Middle frontal gyrus (tissue), 1 donor: Measurements from ENCODE around the gene AIM2.
"Not testable (repeated sequence)": the region's sequence is repeated elsewhere in the genome, so short reads cannot be mapped to it uniquely, and the experiment has no call there.

Experiments
- DNase-seq: peaks from one replicate; pipeline ENCODE4 v3.0.0-alpha.2; 2015; ENCODE audit warnings: low spot score; ENCODE audit errors: extremely low spot score

AIM2 gene

DNA sequence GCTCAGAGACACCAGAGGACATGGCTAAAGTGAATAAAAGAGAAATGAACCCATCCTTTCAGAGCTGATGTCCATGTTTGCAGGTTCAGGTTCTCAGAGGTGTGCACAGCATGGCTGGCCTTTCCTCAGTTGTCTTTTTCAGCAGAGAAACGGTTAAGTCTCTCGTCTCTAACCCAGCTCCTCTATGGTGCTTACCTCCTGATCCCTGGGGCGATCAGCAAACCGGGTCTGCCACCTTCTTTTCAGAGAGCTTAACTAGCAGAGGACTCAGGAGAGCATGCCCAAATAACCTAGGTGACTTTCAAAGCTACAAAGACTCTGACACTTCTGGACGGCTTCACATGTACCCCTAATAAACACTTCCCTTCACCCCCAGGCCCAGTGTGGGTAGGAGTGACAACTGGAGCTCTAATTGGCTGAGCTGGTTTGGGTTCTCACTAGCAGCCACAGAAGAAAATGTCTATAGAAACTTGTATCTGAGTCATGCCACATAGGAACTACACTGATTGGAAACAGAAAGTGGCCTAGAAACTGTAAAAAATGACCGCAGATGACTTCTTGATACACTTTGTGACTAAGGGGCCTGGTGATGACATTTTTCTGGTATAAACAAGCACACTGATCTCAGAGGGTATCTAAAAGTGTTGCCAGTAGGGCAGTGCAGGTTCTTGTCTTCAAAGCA, at the start of gene AIM2:
AIM2 (minus strand) TSS at position 329 of the 682 bp plus-strand sequence. CDS start 3,267 bp downstream, outside the sequence.
- DNase-seq: no peak

- no peak for DNase-seq
Observed at GRCh38 chr1:159123587-159123986, 47.0 kb upstream of the AIM2 start.

GRCh38 chr1:159122005-159122621, 45.5 kb upstream of the AIM2 start:
- DNase-seq: no peak

DNA sequence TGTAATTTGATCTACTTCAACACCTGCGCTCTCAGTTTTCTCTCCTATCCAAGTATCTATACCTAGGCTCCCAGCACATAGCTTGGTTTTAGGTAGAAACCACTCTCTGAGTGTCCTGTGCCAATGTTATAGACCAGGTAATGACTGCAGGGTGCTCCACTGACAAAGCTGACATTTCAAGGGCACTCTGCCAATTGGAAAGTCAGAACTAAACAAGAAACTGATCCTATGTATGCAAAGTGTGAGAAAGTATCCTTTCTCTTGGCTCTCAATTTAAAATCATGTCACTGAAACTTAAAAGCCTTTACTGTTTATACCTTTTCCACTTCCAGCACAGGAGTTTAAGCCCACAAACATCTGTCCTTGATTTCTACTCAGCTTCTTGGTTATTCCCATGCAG, 45.0 kb upstream of the AIM2 start:
- DNase-seq: no peak

DNA sequence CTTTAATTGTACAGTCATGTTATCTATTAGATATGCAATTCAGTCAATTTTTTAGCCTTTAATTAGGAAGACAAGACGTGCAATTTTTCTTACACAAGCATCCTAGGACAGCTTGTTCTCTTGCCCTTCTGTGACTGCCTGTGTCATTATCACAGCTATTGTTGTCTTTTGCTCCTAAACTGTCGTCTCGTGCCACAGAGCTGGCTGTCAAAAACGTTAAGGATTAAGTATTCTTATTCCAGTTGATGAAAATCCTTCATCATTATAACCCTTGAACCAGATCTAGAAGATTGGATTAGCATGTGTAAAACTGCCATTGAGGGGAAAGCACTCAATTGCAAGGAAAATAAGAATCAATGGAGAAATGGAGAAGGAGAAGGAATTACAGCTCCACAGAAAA, 43.8 kb upstream of the AIM2 start:
- DNase-seq: no peak

DNA sequence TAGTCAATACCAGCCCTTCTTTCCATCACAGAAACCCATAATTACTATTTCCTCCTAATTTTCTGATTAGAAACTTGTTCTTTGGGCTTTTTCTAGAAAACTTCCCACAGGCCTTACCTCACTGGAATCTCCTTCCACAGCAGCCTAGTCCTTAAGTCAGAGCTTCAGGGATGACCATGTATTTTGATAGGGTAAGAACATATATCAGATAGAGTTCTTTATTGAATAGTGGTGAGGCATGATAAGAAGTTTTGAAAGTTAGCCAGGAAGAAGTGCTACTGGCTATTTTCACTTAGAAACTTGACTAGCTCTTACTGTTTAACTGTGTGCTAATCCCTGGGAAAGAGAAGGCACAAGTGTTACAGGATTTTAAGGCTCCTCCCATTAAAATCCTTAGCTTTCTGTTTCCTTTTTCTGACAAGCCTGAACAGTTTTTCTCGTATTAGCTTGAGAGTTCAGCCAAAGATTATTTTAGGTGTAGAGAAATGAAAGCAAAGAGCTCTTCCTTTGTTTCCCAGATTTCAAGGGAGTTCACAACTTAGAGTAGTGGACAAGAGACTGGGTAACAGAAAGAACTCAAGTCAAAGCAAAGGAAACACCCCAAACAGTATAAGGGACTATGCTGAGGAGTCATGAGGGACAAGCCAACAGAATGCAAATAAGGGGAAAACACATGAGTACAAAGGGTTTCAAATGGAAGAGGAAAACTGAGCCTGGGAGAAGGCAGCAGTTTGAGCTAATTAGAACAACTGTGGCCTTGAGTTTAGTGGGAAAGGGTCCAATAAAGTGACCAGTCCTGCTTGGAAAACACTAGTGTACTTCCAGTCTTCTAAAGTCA, 37.2 kb upstream of the AIM2 start:
- no peak for DNase-seq

- not testable (repeated sequence) for DNase-seq
Observed at GRCh38 chr1:159103021-159103420, 26.5 kb upstream of the AIM2 start.

DNA sequence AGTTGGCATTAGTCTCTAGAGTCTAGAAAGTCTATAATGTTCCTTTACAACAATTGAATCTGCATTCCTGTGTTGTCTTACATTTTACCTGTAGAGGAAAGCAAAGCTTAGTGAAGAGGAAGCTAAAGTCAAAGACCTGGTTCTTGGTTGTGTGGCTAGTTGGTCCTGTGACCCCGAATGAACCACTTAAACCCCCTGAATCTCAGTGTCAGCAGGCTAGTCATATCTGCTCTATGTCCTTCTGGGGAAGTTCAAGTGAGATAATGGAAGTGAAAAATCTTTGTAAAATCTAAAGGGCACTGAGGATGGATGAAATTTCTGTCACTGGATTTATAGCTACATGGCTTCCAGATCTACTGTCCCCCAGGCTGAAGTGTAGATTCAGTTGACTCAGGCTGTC, 24.0 kb upstream of the AIM2 start:
- DNase-seq: no peak

DNA sequence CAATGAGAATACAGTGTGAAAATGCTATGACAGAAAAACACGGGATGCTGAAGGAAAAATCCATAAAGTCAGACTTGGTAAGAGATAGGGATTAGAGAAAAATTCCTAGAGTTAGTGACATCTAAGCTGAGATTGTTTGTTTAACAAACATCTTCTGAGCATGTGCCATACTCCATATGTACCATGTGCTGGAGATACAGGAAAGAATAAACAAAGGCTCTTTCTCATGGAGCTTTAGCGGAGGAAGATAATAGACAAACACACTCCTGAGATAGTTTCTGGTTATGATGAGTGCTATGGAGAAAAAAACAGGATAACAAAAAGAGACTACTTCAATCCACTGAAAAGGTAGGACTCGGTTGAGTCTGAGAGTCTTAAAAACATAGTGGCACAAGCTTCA, 22.0 kb upstream of the AIM2 start:
- no peak for DNase-seq

DNA sequence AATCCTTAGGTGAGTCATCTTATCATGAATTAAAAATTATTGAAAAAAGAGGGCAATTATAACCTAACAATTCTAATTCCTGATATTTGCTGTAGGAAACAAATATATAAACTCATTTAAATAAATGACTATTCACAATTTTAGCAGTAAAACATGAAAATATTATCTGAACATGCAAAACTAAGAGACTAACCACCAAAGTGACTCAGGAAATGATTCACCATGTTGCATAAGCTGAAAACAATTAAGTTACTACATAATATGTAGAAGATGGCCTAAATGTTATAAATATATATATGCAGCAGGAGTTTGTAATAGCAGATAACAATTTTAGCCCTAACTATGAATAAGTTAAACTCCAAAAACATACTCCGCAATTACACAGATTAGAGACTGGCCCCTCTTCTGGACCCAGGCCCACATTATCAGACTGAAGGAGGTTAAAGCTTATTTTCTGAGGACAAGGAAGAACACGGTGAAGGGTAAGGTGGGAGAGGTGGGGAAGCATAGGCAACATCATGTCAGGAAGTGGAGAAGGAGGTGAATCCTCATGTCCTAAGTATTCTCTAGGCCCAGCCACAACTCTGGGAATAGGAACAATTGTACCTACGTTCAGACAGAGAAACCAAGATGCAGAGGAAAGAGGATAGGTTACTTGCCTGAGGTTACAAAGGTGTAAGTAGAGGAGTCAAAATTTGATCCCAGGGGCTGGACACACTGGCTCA, 15.6 kb upstream of the AIM2 start:
- no peak for DNase-seq

GRCh38 chr1:159091607-159092031, 15.1 kb upstream of the AIM2 start:
- DNase-seq: no peak

DNA sequence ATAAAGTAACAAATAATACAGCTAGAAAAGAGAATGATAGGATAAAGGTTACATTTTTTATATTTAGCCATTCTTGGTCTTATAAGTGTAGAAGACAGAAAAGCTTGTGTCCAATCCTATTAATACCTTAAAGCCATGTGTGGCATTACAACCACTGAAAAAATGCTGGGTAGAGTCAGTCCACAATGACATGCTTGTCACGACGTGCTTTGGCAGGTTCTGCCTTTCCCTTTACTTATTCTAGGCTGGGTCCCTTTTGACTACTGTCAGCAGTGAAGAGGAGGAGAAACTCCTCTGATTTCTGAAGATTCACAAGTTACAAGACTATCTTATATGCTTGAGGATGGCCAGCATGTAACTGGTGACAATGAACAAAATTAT, 14.6 kb upstream of the AIM2 start:
- DNase-seq: no peak

DNA sequence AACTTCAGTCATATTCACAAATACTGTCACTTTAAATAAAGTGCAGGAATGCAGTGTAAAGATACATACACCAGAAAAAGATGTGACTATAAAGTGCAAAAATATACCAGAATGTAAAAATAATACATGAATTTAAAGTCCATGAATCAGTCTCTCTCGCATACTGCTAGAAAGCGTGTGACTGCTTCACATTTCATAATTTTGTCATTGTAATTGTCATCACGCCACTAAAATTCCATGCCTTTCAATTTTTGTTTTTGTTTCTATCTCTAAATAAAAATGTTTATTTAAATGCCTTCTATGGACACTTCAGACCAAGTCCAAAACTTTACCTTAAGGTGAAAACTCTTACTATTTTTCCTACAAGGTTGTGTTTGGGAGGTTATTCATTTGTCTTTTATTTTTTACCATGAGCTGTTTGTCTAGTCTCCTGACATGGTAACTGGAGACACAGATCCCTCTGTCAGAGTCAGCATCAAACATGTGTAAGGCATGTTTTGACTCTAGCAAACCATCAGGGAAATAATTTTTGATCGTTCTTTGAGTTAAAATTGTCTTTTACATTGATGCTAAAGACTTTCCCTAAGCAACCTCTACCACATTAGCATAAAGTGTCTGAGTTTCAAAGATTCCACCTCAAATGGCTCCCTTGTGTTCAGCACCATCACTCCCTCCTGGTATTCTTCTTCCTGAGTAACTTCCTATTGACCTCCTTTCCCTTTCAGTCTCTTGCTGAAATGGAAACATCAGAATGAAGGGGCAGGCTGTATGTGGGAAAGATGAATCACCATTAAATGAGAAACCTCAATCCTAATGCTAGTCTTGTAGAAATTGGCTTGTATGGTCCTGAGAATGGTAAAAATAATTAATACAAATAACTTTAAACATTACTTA, 14.0 kb upstream of the AIM2 start:
- DNase-seq: no peak

- no peak for DNase-seq
Observed at GRCh38 chr1:159089184-159089791, 12.7 kb upstream of the AIM2 start.

DNA sequence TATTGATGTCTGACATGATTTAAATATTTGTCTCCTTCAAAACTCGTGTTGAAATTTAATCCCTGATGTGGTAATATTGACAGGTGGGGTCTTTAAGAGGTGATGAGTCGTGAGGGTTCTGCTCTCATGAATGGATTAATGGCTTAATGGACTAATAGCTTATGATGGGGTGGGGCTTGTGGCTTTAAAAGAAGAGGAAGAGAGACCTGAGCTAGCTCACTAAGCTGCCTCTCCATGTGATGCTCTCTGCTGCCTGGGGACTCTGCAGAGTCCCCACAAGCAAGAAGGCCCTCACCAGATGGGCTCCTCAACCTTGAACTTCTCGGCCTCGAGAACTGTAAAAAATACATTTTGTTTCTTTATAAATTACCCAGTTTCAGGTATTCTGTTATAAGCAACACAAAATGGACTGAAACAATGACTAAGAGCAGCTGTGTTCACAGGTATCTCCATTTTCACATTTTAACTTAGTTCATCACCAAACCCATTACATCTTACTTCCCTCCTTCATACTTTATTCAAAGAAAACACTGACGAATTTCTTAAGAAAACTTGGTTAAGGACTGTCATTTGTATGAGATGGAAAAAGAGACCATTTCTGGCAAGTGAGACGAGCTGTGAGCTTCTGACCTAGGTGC, 12.1 kb upstream of the AIM2 start:
- DNase-seq: no peak

GRCh38 chr1:159088050-159088449, 11.5 kb upstream of the AIM2 start:
- DNase-seq: no peak

- no peak for DNase-seq
Observed at GRCh38 chr1:159084867-159085266, 8.3 kb upstream of the AIM2 start.

GRCh38 chr1:159084152-159084551, 7.6 kb upstream of the AIM2 start:
- no peak for DNase-seq

- no peak for DNase-seq
Observed at GRCh38 chr1:159083013-159083412, 6.4 kb upstream of the AIM2 start.

- no peak for DNase-seq
Observed at GRCh38 chr1:159081626-159082025, 5.1 kb upstream of the AIM2 start.
